ENCODE data around the gene CPLX3.
"Not testable (repeated sequence)": the region's sequence is repeated elsewhere in the genome, so short reads cannot be mapped to it uniquely, and the experiment has no call there.

The CPLX3 gene

GRCh38 chr15:74826364-74826819 is at the start of gene CPLX3:
CPLX3 (plus strand) TSS chr15:74826627; CDS start chr15:74826704, 77 bp downstream.
- peak in 14 of 42 donors; percentile 35 to 68 (median 54) for DNase-seq
- intact Hi-C loops (cut with DNase I), result no loop called here

GRCh38 chr15:74776821-74777768 is 49.3 kb upstream of the CPLX3 start:
- DNase-seq, result peak in 3 of 42 donors; percentile 22 to 44 (median 42)
- intact Hi-C loops (cut with DNase I), result loop anchor here (5.0 kb wide), 1 partner anchor 165 kb away; no protein-coding TSS in a partner anchor

GRCh38 chr15:74777769-74778598 is 48.4 kb upstream of the CPLX3 start:
- DNase-seq, result peak in 1 of 42 donors; percentile 17
- intact Hi-C loops (cut with DNase I), result loop anchor here (5.0 kb wide), 1 partner anchor 164 kb away; no protein-coding TSS in a partner anchor

GRCh38 chr15:74778599-74778970 is 47.8 kb upstream of the CPLX3 start:
- intact Hi-C loops (cut with DNase I), result loop anchor here (5.0 kb wide), 1 partner anchor 164 kb away; no protein-coding TSS in a partner anchor
- DNase-seq, result no peak

GRCh38 chr15:74779162-74779648 is 47.2 kb upstream of the CPLX3 start:
- no peak for DNase-seq
- intact Hi-C loops (cut with DNase I), result loop anchor here (5.0 kb wide), 1 partner anchor 163 kb away; no protein-coding TSS in a partner anchor

- intact Hi-C loops (cut with DNase I), result loop anchor here (5.0 kb wide), 1 partner anchor 57 kb away; no protein-coding TSS in a partner anchor
- peak in 1 of 42 donors; percentile 15 for DNase-seq
Measured at GRCh38 chr15:74780523-74781430, 45.6 kb upstream of the CPLX3 start.

GRCh38 chr15:74781431-74782258 is 44.8 kb upstream of the CPLX3 start, which contains the start of gene CSK:
CSK (plus strand) TSS chr15:74782080; CDS start chr15:74798298, 16,218 bp downstream.
- intact Hi-C loops (cut with DNase I), result loop anchor here (5.0 kb wide), 1 partner anchor 56 kb away; no protein-coding TSS in a partner anchor
- DNase-seq, result peak in 40 of 42 donors; percentile 39 to 88 (median 75)

- intact Hi-C loops (cut with DNase I), result loop anchor here (5.0 kb wide), 1 partner anchor 55 kb away; no protein-coding TSS in a partner anchor
- peak in 11 of 42 donors; percentile 33 to 66 (median 53) for DNase-seq
Measured at GRCh38 chr15:74782259-74783071, 44.0 kb upstream of the CPLX3 start.

GRCh38 chr15:74783072-74783807 is 43.2 kb upstream of the CPLX3 start:
- DNase-seq, result peak in 3 of 42 donors; percentile 38 to 60 (median 40)
- intact Hi-C loops (cut with DNase I), result loop anchor here (5.0 kb wide), 1 partner anchor 54 kb away; no protein-coding TSS in a partner anchor

GRCh38 chr15:74783808-74784175 is 42.6 kb upstream of the CPLX3 start:
- no peak for DNase-seq
- intact Hi-C loops (cut with DNase I), result loop anchor here (5.0 kb wide), 1 partner anchor 54 kb away; no protein-coding TSS in a partner anchor

GRCh38 chr15:74784426-74785193 is 41.8 kb upstream of the CPLX3 start:
- DNase-seq, result no peak
- intact Hi-C loops (cut with DNase I), result loop anchor here (5.0 kb wide), 1 partner anchor 53 kb away; no protein-coding TSS in a partner anchor

GRCh38 chr15:74785194-74786032 is 41.0 kb upstream of the CPLX3 start:
- intact Hi-C loops (cut with DNase I), result no loop called here
- DNase-seq, result no peak

GRCh38 chr15:74786081-74786480 is 40.3 kb upstream of the CPLX3 start:
- intact Hi-C loops (cut with DNase I); DNase-seq: not testable (repeated sequence)
